CD4-positive, alpha-beta T cell treated with Interleukin-17A for 4 hours (primary cell): ENCODE measurements around the gene PAIP2.
"Not testable (repeated sequence)": the region's sequence is repeated elsewhere in the genome, so short reads cannot be mapped to it uniquely, and the experiment has no call there.

Experiments used
- DNase-seq: peaks from one replicate; pipeline ENCODE4 v3.0.0-alpha.2; 2020; ENCODE audit warnings: mixed read lengths

Gene PAIP2, protein sequence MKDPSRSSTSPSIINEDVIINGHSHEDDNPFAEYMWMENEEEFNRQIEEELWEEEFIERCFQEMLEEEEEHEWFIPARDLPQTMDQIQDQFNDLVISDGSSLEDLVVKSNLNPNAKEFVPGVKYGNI

DNA sequence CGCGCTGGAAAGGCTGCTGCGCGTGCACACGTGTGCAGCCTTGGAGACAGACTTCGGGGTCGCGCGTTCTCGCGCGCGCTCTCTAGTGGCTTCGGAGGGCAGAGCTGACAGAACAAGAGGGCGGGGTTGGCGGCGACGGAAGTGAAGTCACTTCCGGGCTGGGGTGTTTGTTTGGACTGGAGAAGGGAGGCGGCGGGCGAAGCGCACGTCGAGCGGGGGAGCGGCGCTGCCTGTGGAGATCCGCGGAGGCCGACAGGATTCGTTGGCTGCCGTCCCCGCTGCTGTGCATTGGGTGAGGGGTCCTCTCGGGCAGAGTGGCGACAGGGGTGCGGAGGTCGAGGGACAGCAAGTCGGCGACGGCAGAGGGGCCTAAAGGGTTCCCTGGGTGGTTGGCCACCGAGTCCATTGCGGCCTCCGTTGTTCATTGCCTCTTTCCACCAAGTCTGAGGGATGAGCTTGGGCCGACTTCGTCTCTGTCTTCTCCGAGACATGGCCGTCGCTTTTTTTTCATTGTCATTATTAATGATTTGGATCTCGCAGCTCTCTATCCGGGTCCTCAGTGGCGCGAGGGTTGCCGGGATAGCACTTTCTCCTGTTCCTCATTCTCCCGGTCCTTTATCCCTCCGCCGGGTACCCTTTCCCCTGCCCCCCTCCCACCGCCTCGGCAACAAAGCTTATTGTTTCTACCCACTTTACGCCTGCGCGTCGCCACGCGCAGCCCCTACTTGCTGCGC lies at the start of gene PAIP2:
Gene PAIP2, plus strand, starts transcription at position 166 of the 734 bp plus-strand sequence. CDS start 21,931 bp downstream, outside the sequence.
- DNase-seq = peak; percentile 99

- no peak for DNase-seq
Observed at GRCh38 chr5:139293202-139293506, 48.5 kb upstream of the PAIP2 start.

- DNase-seq = peak; percentile 95
Observed at GRCh38 chr5:139293507-139294373, 47.9 kb upstream of the PAIP2 start, which contains the start of gene MATR3. TSS of gene MATR3 (plus strand) at chr5:139293740. CDS start at chr5:139307416, 13,676 bp downstream.

DNA sequence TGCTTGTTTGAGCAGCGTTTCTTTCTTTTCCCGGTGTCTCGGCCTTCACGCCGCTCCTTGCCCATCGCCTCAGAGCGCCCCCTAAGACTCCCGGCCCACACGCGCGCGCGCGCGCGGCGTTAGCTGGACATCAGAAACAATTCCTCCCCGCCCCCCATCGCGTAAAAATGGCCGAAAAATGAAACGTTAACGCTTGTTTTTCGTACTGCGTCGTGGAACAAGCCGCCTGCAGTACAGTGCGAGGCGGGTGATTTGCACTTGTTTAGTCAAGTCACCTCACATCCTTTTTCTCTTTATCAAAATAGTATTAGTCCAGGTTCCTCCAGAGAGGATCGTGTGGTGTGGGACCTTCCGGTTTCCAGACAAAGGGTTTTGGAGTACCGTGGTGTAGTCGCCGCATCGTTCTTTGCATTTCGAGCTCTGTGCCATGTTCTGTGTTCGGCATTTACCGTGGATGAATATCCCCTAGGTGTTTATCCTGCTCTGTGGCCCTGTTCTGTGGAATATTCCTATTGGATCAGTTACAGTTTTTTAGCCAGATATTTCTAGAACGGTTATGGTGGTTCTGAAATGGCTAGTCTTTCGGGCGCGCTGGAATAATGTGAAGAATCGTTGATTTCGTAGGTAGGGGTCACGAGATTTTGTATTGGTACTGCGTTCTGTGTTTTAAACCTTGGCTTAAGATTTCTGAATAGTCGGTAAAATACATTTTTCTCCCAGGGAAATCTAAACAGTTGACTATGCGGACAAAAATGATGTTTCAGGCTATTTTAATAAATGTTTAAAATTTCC lies 47.1 kb upstream of the PAIP2 start:
- peak; percentile 58 for DNase-seq

GRCh38 chr5:139295346-139296057 lies 46.2 kb upstream of the PAIP2 start:
- no peak for DNase-seq

GRCh38 chr5:139296198-139296597 lies 45.5 kb upstream of the PAIP2 start:
- no peak for DNase-seq

DNA sequence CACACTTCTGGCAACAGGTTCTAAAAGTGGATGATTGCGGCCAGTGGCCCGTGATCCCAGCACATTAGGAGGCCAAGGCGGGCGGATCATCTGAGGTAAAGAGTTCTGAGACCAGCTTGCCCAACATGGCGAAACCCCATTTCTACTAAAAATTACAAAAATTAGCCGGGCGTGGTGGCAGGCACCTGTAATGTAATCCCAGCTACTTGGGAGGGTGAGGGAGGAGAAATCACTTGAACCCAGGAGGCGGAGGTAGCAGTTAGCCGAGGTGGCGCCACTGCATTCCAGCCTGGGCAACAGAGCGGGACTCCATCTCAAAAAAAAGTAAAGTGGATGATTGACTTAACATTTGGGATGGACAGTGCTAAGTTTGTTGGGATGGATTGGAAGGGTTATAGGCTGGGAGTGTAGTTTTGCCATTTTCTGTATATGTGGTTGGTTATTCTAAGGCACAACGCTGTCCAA lies 44.8 kb upstream of the PAIP2 start:
- DNase-seq = no peak

- DNase-seq = no peak
Observed at GRCh38 chr5:139297439-139298133, 44.1 kb upstream of the PAIP2 start.

DNA sequence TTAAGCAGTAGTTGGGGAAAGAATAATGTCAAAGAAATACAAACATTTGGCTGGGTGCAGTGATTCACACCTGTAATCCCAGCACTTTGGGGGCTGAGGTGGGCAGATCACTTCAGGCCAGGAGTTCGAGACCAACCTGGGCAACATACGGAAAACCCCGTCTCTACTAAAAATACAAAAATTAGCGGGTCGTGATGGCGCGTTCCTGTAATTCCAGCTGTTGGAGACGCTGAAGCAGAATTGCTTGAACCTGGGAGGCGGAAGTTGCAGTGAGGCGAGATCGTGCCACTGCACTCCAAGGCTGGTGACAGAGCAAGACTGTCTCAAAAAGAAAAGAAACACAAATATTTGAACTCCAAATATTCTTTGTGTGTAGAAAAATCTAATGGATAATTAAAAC lies 43.4 kb upstream of the PAIP2 start:
- no peak for DNase-seq

DNA sequence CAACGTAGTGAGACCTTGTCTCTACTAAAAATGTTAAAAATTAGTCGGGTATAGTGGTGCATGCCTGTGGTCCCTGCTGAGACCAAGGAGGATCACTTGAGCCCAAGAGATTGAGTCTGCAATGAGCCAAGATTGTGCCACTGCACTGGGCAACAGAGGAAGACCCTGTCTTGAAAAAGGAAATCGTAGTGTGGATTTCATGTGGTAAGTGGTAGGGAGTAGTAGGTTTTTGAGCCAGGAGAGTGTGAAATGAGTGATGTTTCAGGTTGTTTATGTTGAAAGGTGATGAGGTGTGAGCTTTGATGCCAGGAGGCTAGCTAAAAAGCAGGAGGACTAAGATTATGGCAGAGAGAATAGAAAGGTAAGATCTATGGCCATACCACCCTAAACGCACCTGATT lies 42.2 kb upstream of the PAIP2 start:
- no peak for DNase-seq

DNA sequence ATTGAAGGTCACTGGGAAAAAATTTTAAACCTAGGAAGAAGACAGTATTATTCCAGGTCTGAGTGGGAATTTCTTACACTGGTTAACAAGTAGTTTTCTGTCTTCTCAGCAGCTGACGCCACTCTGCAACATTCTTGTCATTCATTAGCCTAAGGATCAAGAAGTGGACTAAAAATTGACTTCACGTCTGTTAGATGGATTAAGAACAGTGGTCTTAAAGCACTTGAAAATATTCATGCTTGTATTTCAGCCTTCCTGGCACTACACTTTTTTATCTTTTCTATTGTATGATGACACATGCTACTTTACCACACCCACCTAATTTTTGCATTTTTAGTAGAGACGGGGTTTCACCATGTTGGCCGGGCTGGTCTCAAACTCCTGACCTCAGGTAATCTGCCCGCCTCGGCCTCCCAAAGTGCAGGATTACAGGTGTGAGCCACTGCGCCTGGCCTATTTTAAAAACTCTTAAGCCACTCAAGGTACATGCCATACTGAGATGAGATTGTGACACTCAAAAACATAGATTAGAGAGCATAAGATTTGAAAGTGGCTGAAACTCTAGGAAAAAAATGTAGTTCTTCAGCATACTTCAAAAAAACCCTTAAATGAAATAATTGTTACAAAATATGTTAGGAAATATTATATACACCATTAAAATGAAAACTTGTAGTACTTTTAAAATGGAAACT lies 39.7 kb upstream of the PAIP2 start:
- no peak for DNase-seq

- DNase-seq = no peak
Observed at GRCh38 chr5:139304391-139305324, 37.0 kb upstream of the PAIP2 start.

DNA sequence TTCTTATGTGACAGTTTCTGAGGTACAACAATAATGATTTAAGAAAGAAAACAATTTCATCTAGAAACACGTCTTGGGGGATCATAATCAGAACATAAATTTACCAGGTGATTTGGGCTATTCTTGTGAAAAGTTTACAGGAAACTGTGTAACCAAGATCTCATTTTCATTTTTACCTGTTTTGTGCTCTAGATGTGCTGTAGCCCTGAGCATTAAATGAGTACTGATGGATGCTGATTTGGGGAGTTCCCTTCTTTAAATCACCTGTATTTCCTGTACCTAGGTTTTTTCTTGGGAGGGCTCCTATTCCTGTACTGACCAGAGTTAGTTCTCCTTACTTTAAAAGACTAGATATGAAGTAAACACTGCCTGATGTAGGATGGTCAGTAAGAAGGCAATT lies 35.5 kb upstream of the PAIP2 start:
- DNase-seq = no peak

GRCh38 chr5:139306628-139307379 lies 34.9 kb upstream of the PAIP2 start:
- DNase-seq = no peak

DNA sequence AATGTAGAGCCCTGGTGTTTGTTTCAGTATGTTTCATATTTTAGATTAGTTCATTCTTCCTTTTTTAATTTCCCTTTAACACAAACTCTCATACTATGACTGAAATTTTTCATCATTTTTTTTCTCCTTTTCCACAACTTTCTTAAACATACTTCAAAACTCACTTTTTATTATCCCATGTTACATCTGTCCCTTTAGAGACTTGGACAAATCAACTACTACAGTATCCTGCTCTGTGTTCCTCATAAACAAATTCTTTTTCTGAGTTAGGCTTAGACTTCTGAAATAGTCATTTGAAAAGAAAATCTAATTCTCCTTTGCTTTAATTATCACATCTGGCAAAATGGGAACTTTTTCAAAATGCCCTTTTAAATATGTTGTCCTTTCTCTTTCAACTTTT lies 32.9 kb upstream of the PAIP2 start:
- no peak for DNase-seq

DNA sequence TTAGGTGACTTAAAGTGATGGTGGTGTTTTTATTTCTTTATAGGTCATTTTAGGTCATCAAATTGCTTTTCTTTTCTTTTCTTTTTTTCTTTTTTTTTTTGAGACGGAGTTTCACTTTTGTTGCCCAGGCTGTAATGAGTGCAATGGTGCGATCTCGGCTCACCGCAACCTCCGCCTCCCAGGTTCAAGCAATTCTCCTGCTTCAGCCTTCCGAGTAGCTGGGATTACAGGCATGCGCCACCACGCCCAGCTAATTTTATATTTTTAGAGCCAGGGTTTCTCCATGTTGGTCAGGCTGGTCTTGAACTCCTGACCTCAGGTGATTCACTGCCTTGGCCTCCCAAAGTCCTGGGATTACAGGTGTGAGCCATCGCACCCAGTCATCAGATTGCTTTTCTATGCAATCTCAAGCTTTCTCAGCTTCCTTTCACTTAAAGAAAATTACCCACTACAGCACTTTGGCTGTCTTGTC lies 30.9 kb upstream of the PAIP2 start:
- not testable (repeated sequence) for DNase-seq

DNA sequence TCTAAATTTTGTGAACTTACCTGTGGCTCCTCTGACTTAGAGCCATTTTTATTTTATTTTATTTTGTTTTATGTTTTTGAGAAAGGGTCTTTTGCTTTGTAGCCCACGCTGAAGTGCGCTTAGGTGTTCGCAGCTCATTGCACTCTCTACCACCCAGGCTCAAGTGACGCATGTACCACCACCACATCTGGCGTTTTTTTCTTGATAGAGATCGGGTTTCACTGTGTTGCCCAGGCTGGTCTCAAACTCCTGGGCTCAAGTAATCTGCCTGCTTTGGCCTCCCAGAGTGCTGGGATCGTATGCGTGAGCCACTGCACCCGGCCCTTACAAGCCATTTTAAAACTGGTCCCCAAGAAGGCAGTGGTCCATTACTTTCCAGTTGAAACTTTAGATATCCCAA lies 29.6 kb upstream of the PAIP2 start:
- DNase-seq = no peak

DNA sequence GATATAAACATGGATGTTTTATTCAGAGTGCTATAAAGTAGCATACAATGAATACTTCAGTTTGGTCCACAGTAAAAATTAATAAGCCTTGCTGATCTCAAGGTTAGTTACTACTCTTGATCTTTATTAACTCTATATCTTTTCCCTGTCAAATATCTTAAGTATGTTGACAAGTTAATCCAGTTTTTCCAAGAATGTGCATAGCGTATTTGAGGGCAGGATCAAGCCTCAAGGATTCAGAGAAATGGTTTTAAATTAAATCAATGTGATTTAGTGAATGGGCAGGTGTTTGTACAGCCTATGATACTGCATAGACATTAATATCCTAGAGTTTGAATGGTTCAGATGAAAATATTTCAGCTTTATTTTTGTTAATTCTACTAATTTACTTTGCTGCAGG lies 27.4 kb upstream of the PAIP2 start:
- DNase-seq = no peak

DNA sequence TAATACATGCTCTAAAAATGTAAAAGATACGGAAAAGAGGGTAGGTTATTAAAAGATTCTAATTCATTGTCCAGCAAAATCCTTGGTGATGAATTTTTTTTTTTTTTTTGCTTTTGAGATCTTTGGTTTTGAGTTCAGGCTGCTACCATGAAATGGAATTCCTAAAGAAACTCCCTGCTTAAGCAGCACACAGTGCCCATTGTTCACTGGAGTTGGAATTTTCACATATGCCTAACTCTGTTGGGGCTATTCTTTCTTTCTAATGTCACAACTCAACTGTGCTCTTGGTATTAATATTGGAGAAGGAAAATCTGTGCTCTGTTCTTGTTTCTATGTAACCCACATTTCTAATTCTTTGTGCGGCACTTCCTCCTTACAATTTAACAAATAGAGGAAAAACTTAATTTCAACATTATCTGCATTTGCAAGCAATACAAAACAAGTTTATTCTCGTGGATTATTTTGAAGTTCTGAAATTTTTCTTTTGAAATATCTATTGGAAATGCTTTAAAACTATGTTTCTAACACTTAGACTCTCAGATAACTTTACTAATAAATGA lies 26.5 kb upstream of the PAIP2 start:
- DNase-seq = no peak
